HepG2 (cell line): Measurements from ENCODE around the gene CD300LB.

Experiments
- AHDC1 ChIP-seq: sonication (generic); formaldehyde crosslinking; IDR thresholded peaks from 2 replicates; pipeline ENCODE4 v1.5.1; 2020; ENCODE audit warnings: mild to moderate bottlenecking, missing genetic modification reagents, borderline replicate concordance
- CHD2 ChIP-seq: IDR thresholded peaks from 2 replicates; pipeline ENCODE4 v1.6.1; 2011; ENCODE audit warnings: low read depth, low read length, improper control_type of control experiment
- CTCF ChIP-seq: sonication (generic); formaldehyde crosslinking; IDR thresholded peaks from 2 replicates; pipeline ENCODE4 v1.5.0; 2020; ENCODE audit warnings: mild to moderate bottlenecking, missing genetic modification reagents, moderate library complexity
- GLMP ChIP-seq: sonication (generic); formaldehyde crosslinking; IDR thresholded peaks from 2 replicates; pipeline ENCODE4 v1.9.0; 2021; ENCODE audit warnings: missing genetic modification reagents, mild to moderate bottlenecking, borderline replicate concordance
- MYC ChIP-seq: sonication (generic); formaldehyde crosslinking; IDR thresholded peaks from 2 replicates; pipeline ENCODE4 v1.9.0; 2021; ENCODE audit warnings: missing genetic modification reagents, borderline replicate concordance
- PHF8 ChIP-seq: sonication (generic); formaldehyde crosslinking; IDR thresholded peaks from 2 replicates; pipeline ENCODE4 v1.5.0; 2020; ENCODE audit warnings: missing genetic modification reagents
- POLR2A ChIP-seq, 2 experiments: IDR thresholded peaks; 2 replicates each; pipeline ENCODE4 v1.6.1; 2011; ENCODE audit warnings: low read depth in 2 of 2, low read length in 2 of 2, mild to moderate bottlenecking in 1 of 2, moderate library complexity in 1 of 2; ENCODE audit not compliant: insufficient read depth in 1 of 2
- RNF219 ChIP-seq: sonication (generic); formaldehyde crosslinking; IDR thresholded peaks from 2 replicates; pipeline ENCODE4 v1.5.0; 2020; ENCODE audit warnings: mild to moderate bottlenecking, missing genetic modification reagents
- SMC3 ChIP-seq: IDR thresholded peaks from 2 replicates; pipeline ENCODE4 v1.6.1; 2011; ENCODE audit warnings: low read length, improper control_type of control experiment
- TAF1 ChIP-seq: sonication (generic); formaldehyde crosslinking; IDR thresholded peaks from 2 replicates; pipeline ENCODE4 v1.4.0; 2020; ENCODE audit warnings: missing genetic modification reagents
- U2AF2 ChIP-seq: fragments of 200-400 bp; formaldehyde crosslinking; IDR thresholded peaks from 2 replicates; pipeline ENCODE4 v1.6.1; 2017; ENCODE audit warnings: low read depth, mild to moderate bottlenecking, low read length
- ZNF276 ChIP-seq: sonication (generic); formaldehyde crosslinking; IDR thresholded peaks from 2 replicates; pipeline ENCODE4 v1.4.0; 2020; ENCODE audit warnings: mild to moderate bottlenecking, low read depth, missing genetic modification reagents
- ZNF530 ChIP-seq: sonication (generic); formaldehyde crosslinking; IDR thresholded peaks from 2 replicates; pipeline ENCODE4 v1.5.0; 2020; ENCODE audit warnings: low read depth, mild to moderate bottlenecking, missing genetic modification reagents
- ZNF775 ChIP-seq: sonication (generic); formaldehyde crosslinking; IDR thresholded peaks from 2 replicates; pipeline ENCODE4 v1.4.0; 2020; ENCODE audit warnings: missing genetic modification reagents, mild to moderate bottlenecking, moderate library complexity, borderline replicate concordance

GRCh38 chr17:74512036-74512435 is 19.2 kb downstream of the CD300LB start:
- TF ChIP-seq CTCF (no peak), RNF219 (CRISPR knock-in tag) (no peak), U2AF2 (no peak), ZNF775 (CRISPR knock-in tag) (no peak), ZNF276 (CRISPR knock-in tag) (no peak), AHDC1 (no peak), SMC3 (no peak), CHD2 (no peak), MYC (no peak), TAF1 (CRISPR knock-in tag) (no peak), ZNF530 (CRISPR knock-in tag) (no peak), PHF8 (CRISPR knock-in tag) (no peak), POLR2A (IDR thresholded peaks at IDR 0.05; ENCODE audit: insufficient read depth in 1 of 2, low read depth in 2 of 2, low read length in 2 of 2) (no peak), GLMP (CRISPR knock-in tag) (no peak)
